SU-DHL-6 (cell line): ENCODE data around the gene PDXP.

Experiments
- EZH2phosphoT487 ChIP-seq: fragments of 200-600 bp; sonication (generic), shearing (Covaris generic); conservative IDR thresholded peaks from 2 replicates; pipeline ENCODE4 v1.6.1; 2018; ENCODE audit warnings: mild to moderate bottlenecking, antibody characterized with exemption, low read length, moderate library complexity, mixed read lengths
- TF ChIP-seq, protein P1 (sequence below): fragments of 200-600 bp; sonication (generic); IDR thresholded peaks from one replicate; pipeline ENCODE4 v1.5.1; 2017; ENCODE audit warnings: antibody characterized with exemption, mild to moderate bottlenecking, low read length, moderate library complexity; ENCODE audit not compliant: insufficient read depth, poor library complexity, severe bottlenecking

GRCh38 chr22:37681556-37682049 lies 23.1 kb downstream of the PDXP start:
- TF ChIP-seq, protein P1, sequence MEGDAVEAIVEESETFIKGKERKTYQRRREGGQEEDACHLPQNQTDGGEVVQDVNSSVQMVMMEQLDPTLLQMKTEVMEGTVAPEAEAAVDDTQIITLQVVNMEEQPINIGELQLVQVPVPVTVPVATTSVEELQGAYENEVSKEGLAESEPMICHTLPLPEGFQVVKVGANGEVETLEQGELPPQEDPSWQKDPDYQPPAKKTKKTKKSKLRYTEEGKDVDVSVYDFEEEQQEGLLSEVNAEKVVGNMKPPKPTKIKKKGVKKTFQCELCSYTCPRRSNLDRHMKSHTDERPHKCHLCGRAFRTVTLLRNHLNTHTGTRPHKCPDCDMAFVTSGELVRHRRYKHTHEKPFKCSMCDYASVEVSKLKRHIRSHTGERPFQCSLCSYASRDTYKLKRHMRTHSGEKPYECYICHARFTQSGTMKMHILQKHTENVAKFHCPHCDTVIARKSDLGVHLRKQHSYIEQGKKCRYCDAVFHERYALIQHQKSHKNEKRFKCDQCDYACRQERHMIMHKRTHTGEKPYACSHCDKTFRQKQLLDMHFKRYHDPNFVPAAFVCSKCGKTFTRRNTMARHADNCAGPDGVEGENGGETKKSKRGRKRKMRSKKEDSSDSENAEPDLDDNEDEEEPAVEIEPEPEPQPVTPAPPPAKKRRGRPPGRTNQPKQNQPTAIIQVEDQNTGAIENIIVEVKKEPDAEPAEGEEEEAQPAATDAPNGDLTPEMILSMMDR = peak; percentile 75
- no peak for TF ChIP-seq EZH2phosphoT487
